ENCODE data around the gene KCTD2. TPM values are rescaled to one million over a fixed set of nuclear protein-coding genes. Genes with fewer than 3 reads are reported as not detected.
A peak's percentile ranks its signal among the peaks of the same experiment; 100 is the strongest.

Gene KCTD2
- total and polyA plus RNA-seq, 5 donors from 2014 or later = 5.8 to 23.4 (median 8.5) TPM

DNA sequence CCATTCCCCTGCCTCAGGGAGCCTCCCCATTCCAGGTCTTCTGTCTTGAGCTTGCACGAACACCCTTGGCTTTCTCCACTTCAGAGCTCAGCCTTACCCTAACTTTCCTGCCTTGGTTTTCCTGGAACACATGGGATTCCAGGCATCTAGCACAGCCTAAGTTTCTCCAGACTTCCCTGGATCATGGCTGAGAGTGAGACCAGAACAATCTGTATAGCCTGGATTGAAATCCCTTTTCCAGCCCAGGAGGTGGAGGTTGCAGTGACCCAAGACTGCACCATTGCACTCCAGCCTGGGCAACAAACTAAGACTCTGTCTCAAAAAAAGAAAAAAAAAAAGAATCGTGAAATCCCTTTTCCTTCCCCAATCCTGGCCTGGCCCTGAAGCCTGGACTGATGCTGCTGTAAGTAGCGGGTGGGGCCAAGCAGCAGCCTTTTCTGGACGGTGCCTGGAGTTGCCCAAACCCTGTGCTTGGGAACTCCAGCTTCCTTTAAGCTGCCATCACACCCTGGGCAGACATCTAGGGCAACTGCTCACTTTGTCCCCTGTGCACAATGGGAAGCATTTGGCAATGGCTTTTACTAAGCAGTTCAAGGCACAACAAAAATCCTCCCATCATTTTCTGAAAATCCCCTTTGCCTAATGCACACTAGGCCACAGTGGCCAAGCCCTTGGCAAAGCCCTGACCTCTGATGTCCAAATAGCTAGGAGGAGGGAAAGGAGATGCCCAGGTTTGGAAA lies 28.7 kb downstream of the KCTD2 start:
- no peaks in the 10 kb centered on the region for H3K27me3 Mint-ChIP-seq

GRCh38 chr17:75077072-75077495 lies 30.1 kb downstream of the KCTD2 start:
- Histone ChIP-seq H3K36me3 (ENCODE audit: control insufficient read depth, insufficient read depth, low read length) (no peaks in the 10 kb centered on the region), H3K9me3 (ENCODE audit: control insufficient read depth in 2 of 2, low read length in 2 of 2) (no peaks in the 10 kb centered on the region), H3K27ac (ENCODE audit: insufficient read depth, low read length, poor library complexity, severe bottlenecking) (peak overlapping the region; percentile 43), H3K4me3 (ENCODE audit: low read depth, low read length) (no peak overlapping the region), H3K4me1 (ENCODE audit: control insufficient read depth, insufficient read depth, low read length, poor library complexity, severe bottlenecking) (peaks cover 17% of the 10 kb centered on the region), H3K27me3 (ENCODE audit: control insufficient read depth, insufficient read depth, low read length) (no peaks in the 10 kb centered on the region)
- DNase-seq (no peak), ATAC-seq (ENCODE audit: low read depth in 2 of 2) (no peak)
- Mint-ChIP-seq H3K9me3 (no peaks in the 10 kb centered on the region), H3K4me3 (peak overlapping the region in 3 of 4 donors; percentile 57 to 84 (median 63)), H3K36me3 (no peaks in the 10 kb centered on the region), H3K4me1 (peaks cover 0 to 21% (median 2%) of the 10 kb centered on the region in 4 donors), H3K27me3 (no peaks in the 10 kb centered on the region), H3K27ac (peak overlapping the region in 2 of 3 donors; percentile 76 to 93)

More for the DNA sequence above, 28.7 kb downstream of the KCTD2 start:
- DNase-seq (no peak), ATAC-seq (ENCODE audit: low read depth in 2 of 2) (no peak)
- peaks cover 0 to 21% (median 2%) of the 10 kb centered on the region in 4 donors for H3K4me1 Mint-ChIP-seq
- no peaks in the 10 kb centered on the region for H3K27me3 ChIP-seq (ENCODE audit: control insufficient read depth, insufficient read depth, low read length)
- no peaks in the 10 kb centered on the region for H3K36me3 ChIP-seq (ENCODE audit: control insufficient read depth, insufficient read depth, low read length)
- no peaks in the 10 kb centered on the region for H3K36me3 Mint-ChIP-seq
- peak overlapping the region in 1 of 3 donors; percentile 76 for H3K27ac Mint-ChIP-seq
- no peaks in the 10 kb centered on the region for H3K9me3 Mint-ChIP-seq
- H3K4me3 Mint-ChIP-seq = peak overlapping the region in 1 of 4 donors; percentile 10
- peaks cover 17% of the 10 kb centered on the region for H3K4me1 ChIP-seq (ENCODE audit: control insufficient read depth, insufficient read depth, low read length, poor library complexity, severe bottlenecking)
- H3K9me3 ChIP-seq (ENCODE audit: control insufficient read depth in 2 of 2, low read length in 2 of 2) = no peaks in the 10 kb centered on the region
- no peak overlapping the region for H3K27ac ChIP-seq (ENCODE audit: insufficient read depth, low read length, poor library complexity, severe bottlenecking)
- no peak overlapping the region for H3K4me3 ChIP-seq (ENCODE audit: low read depth, low read length)

GRCh38 chr17:75077496-75078283 lies 30.7 kb downstream of the KCTD2 start:
- peaks cover 17% of the 10 kb centered on the region for H3K4me1 ChIP-seq (ENCODE audit: control insufficient read depth, insufficient read depth, low read length, poor library complexity, severe bottlenecking)
- peak overlapping the region; percentile 43 for H3K27ac ChIP-seq (ENCODE audit: insufficient read depth, low read length, poor library complexity, severe bottlenecking)

GRCh38 chr17:75078284-75079022 lies 31.4 kb downstream of the KCTD2 start:
- ATAC-seq (ENCODE audit: low read depth in 2 of 2) (peak; percentile 9 to 20), DNase-seq (no peak)
- H3K9me3 ChIP-seq (ENCODE audit: control insufficient read depth in 2 of 2, low read length in 2 of 2) = no peaks in the 10 kb centered on the region
- peaks cover 0 to 21% (median 2%) of the 10 kb centered on the region in 4 donors for H3K4me1 Mint-ChIP-seq
- H3K27ac ChIP-seq (ENCODE audit: insufficient read depth, low read length, poor library complexity, severe bottlenecking) = no peak overlapping the region
- H3K27me3 ChIP-seq (ENCODE audit: control insufficient read depth, insufficient read depth, low read length) = no peaks in the 10 kb centered on the region
- no peaks in the 10 kb centered on the region for H3K36me3 Mint-ChIP-seq
- peaks cover 17% of the 10 kb centered on the region for H3K4me1 ChIP-seq (ENCODE audit: control insufficient read depth, insufficient read depth, low read length, poor library complexity, severe bottlenecking)
- H3K4me3 ChIP-seq (ENCODE audit: low read depth, low read length) = no peak overlapping the region
- H3K9me3 Mint-ChIP-seq = no peaks in the 10 kb centered on the region
- peak overlapping the region in 2 of 3 donors; percentile 38 to 42 for H3K27ac Mint-ChIP-seq
- peak overlapping the region in 1 of 4 donors; percentile 84 for H3K4me3 Mint-ChIP-seq
- no peaks in the 10 kb centered on the region for H3K27me3 Mint-ChIP-seq
- no peaks in the 10 kb centered on the region for H3K36me3 ChIP-seq (ENCODE audit: control insufficient read depth, insufficient read depth, low read length)

More at GRCh38 chr17:75077496-75078283, 30.7 kb downstream of the KCTD2 start:
- Mint-ChIP-seq H3K27me3 (no peaks in the 10 kb centered on the region), H3K9me3 (no peaks in the 10 kb centered on the region), H3K36me3 (no peaks in the 10 kb centered on the region), H3K4me3 (peak overlapping the region; percentile 15 to 84 (median 60)), H3K4me1 (peaks cover 0 to 21% (median 2%) of the 10 kb centered on the region in 4 donors), H3K27ac (peak overlapping the region in 2 of 3 donors; percentile 76 to 93)
- Histone ChIP-seq H3K27me3 (ENCODE audit: control insufficient read depth, insufficient read depth, low read length) (no peaks in the 10 kb centered on the region), H3K4me3 (ENCODE audit: low read depth, low read length) (no peak overlapping the region), H3K9me3 (ENCODE audit: control insufficient read depth in 2 of 2, low read length in 2 of 2) (no peaks in the 10 kb centered on the region), H3K36me3 (ENCODE audit: control insufficient read depth, insufficient read depth, low read length) (no peaks in the 10 kb centered on the region)
- ATAC-seq (ENCODE audit: low read depth in 2 of 2) (peak; percentile 87 to 89), DNase-seq (peak; percentile 27 to 81 (median 46))

GRCh38 chr17:75079023-75079373 lies 32.0 kb downstream of the KCTD2 start:
- H3K27ac Mint-ChIP-seq = peak overlapping the region in 2 of 3 donors; percentile 42 to 48
- Histone ChIP-seq H3K27ac (ENCODE audit: insufficient read depth, low read length, poor library complexity, severe bottlenecking) (no peak overlapping the region), H3K9me3 (ENCODE audit: control insufficient read depth in 2 of 2, low read length in 2 of 2) (no peaks in the 10 kb centered on the region), H3K4me3 (ENCODE audit: low read depth, low read length) (no peak overlapping the region), H3K36me3 (ENCODE audit: control insufficient read depth, insufficient read depth, low read length) (no peaks in the 10 kb centered on the region), H3K4me1 (ENCODE audit: control insufficient read depth, insufficient read depth, low read length, poor library complexity, severe bottlenecking) (peaks cover 17% of the 10 kb centered on the region), H3K27me3 (ENCODE audit: control insufficient read depth, insufficient read depth, low read length) (no peaks in the 10 kb centered on the region)
- no peaks in the 10 kb centered on the region for H3K27me3 Mint-ChIP-seq
- H3K36me3 Mint-ChIP-seq = no peaks in the 10 kb centered on the region
- ATAC-seq (ENCODE audit: low read depth in 2 of 2) (no peak), DNase-seq (no peak)
- H3K4me3 Mint-ChIP-seq = no peak overlapping the region
- no peaks in the 10 kb centered on the region for H3K9me3 Mint-ChIP-seq
- peaks cover 0 to 23% (median 2%) of the 10 kb centered on the region in 4 donors for H3K4me1 Mint-ChIP-seq

GRCh38 chr17:75081611-75082540 lies 34.9 kb downstream of the KCTD2 start:
- Mint-ChIP-seq H3K27ac (no peak overlapping the region), H3K4me1 (peaks cover 0 to 34% (median 4%) of the 10 kb centered on the region in 4 donors)
- ATAC-seq (ENCODE audit: low read depth in 2 of 2) = no peak

More at GRCh38 chr17:75081611-75082540, 34.9 kb downstream of the KCTD2 start:
- Mint-ChIP-seq H3K27me3 (no peaks in the 10 kb centered on the region), H3K4me3 (no peak overlapping the region), H3K9me3 (no peaks in the 10 kb centered on the region), H3K36me3 (no peaks in the 10 kb centered on the region)
- no peaks in the 10 kb centered on the region for H3K9me3 ChIP-seq (ENCODE audit: control insufficient read depth in 2 of 2, low read length in 2 of 2)
- H3K4me1 ChIP-seq (ENCODE audit: control insufficient read depth, insufficient read depth, low read length, poor library complexity, severe bottlenecking) = peaks cover 16% of the 10 kb centered on the region
- no peak for DNase-seq
- no peak overlapping the region for H3K4me3 ChIP-seq (ENCODE audit: low read depth, low read length)
- no peaks in the 10 kb centered on the region for H3K27me3 ChIP-seq (ENCODE audit: control insufficient read depth, insufficient read depth, low read length)
- no peaks in the 10 kb centered on the region for H3K36me3 ChIP-seq (ENCODE audit: control insufficient read depth, insufficient read depth, low read length)
- H3K27ac ChIP-seq (ENCODE audit: insufficient read depth, low read length, poor library complexity, severe bottlenecking) = no peak overlapping the region
